Brain microvascular endothelial cell (primary cell): ENCODE results near the gene GBGT1.
A peak's percentile ranks its signal among the peaks of the same experiment; 100 is the strongest.

ENCODE experiments used
- DNase-seq: peaks from one replicate; pipeline ENCODE4 v3.0.0-alpha.2; 2020
- H3K27ac ChIP-seq: fragments of 250-450 bp; sonication (Bioruptor Pico); 2 replicates; pipeline ENCODE4 v1.5.1; 2020; ENCODE audit warnings: mild to moderate bottlenecking, moderate library complexity
- H3K27me3 ChIP-seq: fragments of 250-450 bp; sonication (Bioruptor Pico); replicated peaks from 2 replicates; pipeline ENCODE4 v1.5.1; 2020; ENCODE audit warnings: mild to moderate bottlenecking
- H3K36me3 ChIP-seq: fragments of 250-450 bp; sonication (Bioruptor Pico); replicated peaks from 2 replicates; pipeline ENCODE4 v1.5.1; 2020; ENCODE audit warnings: mild to moderate bottlenecking
- H3K4me3 ChIP-seq: 2 replicates; pipeline ENCODE4 v1.5.1; 2011; ENCODE audit warnings: low read depth, mild to moderate bottlenecking, control low read depth, low read length, moderate library complexity
- CTCF ChIP-seq: IDR thresholded peaks from 2 replicates; pipeline ENCODE4 v1.5.1; 2011; ENCODE audit warnings: low read depth, mild to moderate bottlenecking, moderate library complexity, low read length, control low read depth, inconsistent platforms; ENCODE audit errors: missing control alignments
- in situ Hi-C: cut with HindIII; loops from 2 replicates; pipeline ENCODE4 v1.10.0; 2017; ENCODE audit warnings: low sequenced_read_pairs, low pct_ligation_motif_present

Gene GBGT1

GRCh38 chr9:133162861-133163503 is 732 bp downstream of the GBGT1 start:
- H3K4me3 ChIP-seq: peak overlapping the region; percentile 59
- no peaks in the 10 kb centered on the region for H3K27me3 ChIP-seq
- no peak for DNase-seq
- TF ChIP-seq CTCF: no peak
- H3K36me3 ChIP-seq: no peaks in the 10 kb centered on the region
- no peak overlapping the region for H3K27ac ChIP-seq
- in situ Hi-C loops: no loop called here

- no peak overlapping the region for H3K4me3 ChIP-seq
- TF ChIP-seq CTCF: no peak
- no peaks in the 10 kb centered on the region for H3K36me3 ChIP-seq
- no peak for DNase-seq
- H3K27ac ChIP-seq: no peak overlapping the region
- H3K27me3 ChIP-seq: no peaks in the 10 kb centered on the region
- in situ Hi-C loops: no loop called here
Observed at GRCh38 chr9:133161547-133161950, 2.2 kb downstream of the GBGT1 start.

GRCh38 chr9:133160742-133161546 is 2.8 kb downstream of the GBGT1 start:
- peak; percentile 60 for DNase-seq
- H3K4me3 ChIP-seq: no peak overlapping the region
- in situ Hi-C loops: no loop called here
- no peaks in the 10 kb centered on the region for H3K27me3 ChIP-seq
- no peaks in the 10 kb centered on the region for H3K36me3 ChIP-seq
- peak; percentile 85 for TF ChIP-seq CTCF
- no peak overlapping the region for H3K27ac ChIP-seq

GRCh38 chr9:133158695-133159094 is 5.0 kb downstream of the GBGT1 start:
- no peak for DNase-seq
- in situ Hi-C loops: no loop called here
- H3K36me3 ChIP-seq: no peaks in the 10 kb centered on the region
- H3K27ac ChIP-seq: no peak overlapping the region
- TF ChIP-seq CTCF: no peak
- no peak overlapping the region for H3K4me3 ChIP-seq
- H3K27me3 ChIP-seq: no peaks in the 10 kb centered on the region

DNA sequence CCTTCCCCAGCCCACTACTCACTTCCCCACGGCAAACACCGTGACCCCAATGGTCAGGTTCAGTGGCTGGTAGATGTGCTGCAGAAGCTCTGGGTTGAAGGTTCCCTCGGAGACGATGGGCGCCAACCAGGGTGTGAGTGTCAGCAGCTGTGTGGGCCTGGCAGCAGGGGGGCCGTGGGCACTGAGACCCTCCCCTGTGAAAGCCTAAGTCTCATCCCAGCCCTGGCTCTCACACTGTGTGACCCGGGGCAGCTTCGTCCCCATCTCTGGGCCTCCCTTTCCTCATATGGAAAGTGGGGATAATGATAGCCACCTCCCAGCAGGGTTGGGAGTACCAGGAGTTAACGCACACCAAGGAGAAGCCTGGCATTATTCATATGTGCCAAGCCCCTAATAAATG is 8.6 kb downstream of the GBGT1 start:
- Histone ChIP-seq H3K36me3 (no peaks in the 10 kb centered on the region), H3K4me3 (no peak overlapping the region), H3K27me3 (no peaks in the 10 kb centered on the region), H3K27ac (no peak overlapping the region)
- in situ Hi-C loops: no loop called here
- TF ChIP-seq CTCF: no peak
- no peak for DNase-seq
